Neural cell (in vitro differentiated cells): ENCODE measurements around the gene SLC1A3.

ENCODE experiments used
- CTCF ChIP-seq: fragments of 450-650 bp; IDR thresholded peaks from 2 replicates; pipeline ENCODE4 v1.5.1; 2014; ENCODE audit warnings: antibody characterized with exemption, mild to moderate bottlenecking, moderate library complexity; ENCODE audit not compliant: poor library complexity, severe bottlenecking
- EZH2 ChIP-seq: fragments of 200-600, 300-800 bp; shearing (Covaris generic), sonication (generic); IDR thresholded peaks from 2 replicates; pipeline ENCODE4 v1.6.1; 2014; ENCODE audit warnings: antibody characterized with exemption, low read length, borderline replicate concordance, mild to moderate bottlenecking; ENCODE audit not compliant: insufficient read depth, poor library complexity, severe bottlenecking
- RAD21 ChIP-seq: fragments of 450-650 bp; conservative IDR thresholded peaks from 2 replicates; pipeline ENCODE4 v1.6.1; 2014; ENCODE audit warnings: antibody characterized with exemption, mild to moderate bottlenecking, moderate library complexity
- TAF1 ChIP-seq: IDR thresholded peaks from 2 replicates; pipeline ENCODE4 v1.6.1; 2012; ENCODE audit warnings: low read depth

GRCh38 chr5:36728697-36729543 lies 122.5 kb downstream of the SLC1A3 start:
- TF ChIP-seq CTCF (peak; percentile 75), EZH2 (no peak), RAD21 (peak; percentile 77), TAF1 (no peak)
